Endothelial cell of umbilical vein (primary cell): Measurements from ENCODE around the gene BBC3. TPM values are rescaled to one million over a fixed set of nuclear protein-coding genes. Genes with fewer than 3 reads are reported as not detected.

Experiments
- BruUV-seq: library from RNA; stranded (reverse); fragments of 400-500 nt; replicated peaks from 2 replicates; lab custom pipeline; 2021; lab: Mats Ljungman, UMichigan
- CTCF ChIA-PET: fragments of 300-600, 350-600 bp; sonication (Branson Sonifier 250); formaldehyde crosslinking; loops from one replicate; lab custom pipeline; 2021; ENCODE audit warnings: antibody characterized with exemption, inconsistent platforms; lab: Charles Lee
- POLR2A ChIA-PET: fragments of 300-600, 350-600 bp; sonication (Branson Sonifier 250); formaldehyde crosslinking; loops from one replicate; lab custom pipeline; 2021; ENCODE audit warnings: antibody characterized with exemption, inconsistent platforms; lab: Charles Lee
- DNase-seq: peaks from one replicate; pipeline ENCODE4 v3.0.0-alpha.2; 2011; ENCODE audit warnings: low read depth, low spot score
- FAIRE-seq: peaks from 2 replicates; lab custom pipeline; 2011; peaks lifted over from hg19 to GRCh38; lab: Jason Lieb, UNC
- H2AFZ ChIP-seq: 2 replicates; pipeline ENCODE4 v1.6.0; 2012; ENCODE audit warnings: low read depth, low read length, control low read depth, inconsistent platforms
- H3K27ac ChIP-seq: 2 replicates; pipeline ENCODE4 v1.5.1; 2011; ENCODE audit warnings: low read depth, mild to moderate bottlenecking, control low read depth, low read length, moderate library complexity; ENCODE audit not compliant: insufficient read depth
- H3K27me3 ChIP-seq, 2 experiments: 2 replicates each; pipeline versions ENCODE4 v1.6.0 to v1.6.1; 2011; ENCODE audit warnings: low read length in 2 of 2, mixed read lengths in 1 of 2; ENCODE audit not compliant: control insufficient read depth in 2 of 2, insufficient read depth in 2 of 2
- H3K36me3 ChIP-seq, 2 experiments: 2 replicates in 1 of 2; 3 replicates in 1 of 2; pipeline ENCODE4 v1.5.1; 2011; ENCODE audit warnings: low read length in 2 of 2, mild to moderate bottlenecking in 1 of 2, moderate library complexity in 1 of 2; ENCODE audit not compliant: control insufficient read depth in 2 of 2, insufficient read depth in 2 of 2; ENCODE audit errors: extremely low read depth in 1 of 2
- H3K4me1 ChIP-seq: 3 replicates; pipeline ENCODE4 v1.5.1; 2011; ENCODE audit warnings: mild to moderate bottlenecking, low read length; ENCODE audit not compliant: control insufficient read depth, insufficient read depth; ENCODE audit errors: extremely low read depth
- H3K4me2 ChIP-seq: 2 replicates; pipeline ENCODE4 v1.6.1; 2011; ENCODE audit warnings: low read length, control low read depth, mixed read lengths; ENCODE audit not compliant: insufficient read depth
- H3K4me3 ChIP-seq, 3 experiments: fragments of 200-600 bp in 1 of 3; sonication (generic), shearing (Covaris generic) in 1 of 3; replicated peaks in 1 of 3; 2 replicates each; pipeline ENCODE4 v1.5.1; 2011 to 2016; ENCODE audit warnings: control low read depth in 3 of 3, low read length in 3 of 3, mild to moderate bottlenecking in 2 of 3, inconsistent platforms in 1 of 3, low read depth in 1 of 3, moderate library complexity in 1 of 3; ENCODE audit not compliant: insufficient read depth in 1 of 3
- H3K79me2 ChIP-seq: 2 replicates; pipeline ENCODE4 v1.6.0; 2012; ENCODE audit warnings: low read length, inconsistent platforms; ENCODE audit not compliant: control insufficient read depth, insufficient read depth
- H3K9ac ChIP-seq: replicated peaks from 2 replicates; pipeline ENCODE3; 2011; ENCODE audit warnings: low read length, control low read depth; ENCODE audit not compliant: insufficient read depth; ENCODE audit errors: extremely low read depth
- H3K9me1 ChIP-seq: replicated peaks from 3 replicates; pipeline ENCODE4 v1.6.0; 2011; ENCODE audit warnings: mild to moderate bottlenecking, low read length; ENCODE audit not compliant: control insufficient read depth, insufficient read depth; ENCODE audit errors: extremely low read depth
- H3K9me3 ChIP-seq: replicated peaks from 2 replicates; pipeline ENCODE4 v1.5.1; 2012; ENCODE audit warnings: low read length, inconsistent platforms; ENCODE audit not compliant: control insufficient read depth, insufficient read depth
- H4K20me1 ChIP-seq: replicated peaks from 2 replicates; pipeline ENCODE3; 2011; ENCODE audit warnings: mild to moderate bottlenecking, low read length; ENCODE audit not compliant: control insufficient read depth, insufficient read depth; ENCODE audit errors: extremely low read depth
- EZH2 ChIP-seq: IDR thresholded peaks from 2 replicates; pipeline ENCODE4 v1.6.1; 2012; ENCODE audit warnings: borderline replicate concordance, low read depth, mild to moderate bottlenecking, moderate library complexity, low read length, inconsistent platforms; ENCODE audit not compliant: severe bottlenecking
- FOS ChIP-seq: IDR thresholded peaks from 2 replicates; pipeline ENCODE4 v1.6.1; 2011; ENCODE audit warnings: mild to moderate bottlenecking, low read length, moderate library complexity, borderline replicate concordance; ENCODE audit not compliant: insufficient read depth
- GATA2 ChIP-seq: IDR thresholded peaks from 2 replicates; pipeline ENCODE4 v1.7.0; 2011; ENCODE audit warnings: low read depth, mild to moderate bottlenecking, moderate library complexity, mixed read lengths, low read length; ENCODE audit not compliant: insufficient read length, insufficient read depth
- JUN ChIP-seq: IDR thresholded peaks from 2 replicates; pipeline ENCODE4 v1.6.1; 2011; ENCODE audit warnings: borderline replicate concordance, low read depth; ENCODE audit not compliant: insufficient read length, insufficient read depth
- MYC ChIP-seq: IDR thresholded peaks from one replicate; pipeline ENCODE4 v1.6.1; 2011; ENCODE audit warnings: mild to moderate bottlenecking, low read depth, low read length
- POLR2A ChIP-seq: IDR thresholded peaks from 2 replicates; pipeline ENCODE4 v1.6.1; 2012; ENCODE audit warnings: low read depth, mild to moderate bottlenecking, control low read depth, low read length
- POLR2AphosphoS5 ChIP-seq: IDR thresholded peaks from 2 replicates; pipeline ENCODE4 v1.6.1; 2012; ENCODE audit warnings: low read depth, mild to moderate bottlenecking, control low read depth, low read length, moderate library complexity; ENCODE audit not compliant: insufficient read depth
- dilution Hi-C: fragments of 300-500 bp; cut with MboI; formaldehyde crosslinking; loops from one replicate; pipeline ENCODE4 v1.15.0; 2019; ENCODE audit warnings: low sequenced_read_pairs; ENCODE audit not compliant: extremely low pct_ligation_motif_present
- intact Hi-C: fragments of 100-400 bp; cut with micrococcal nuclease; formaldehyde crosslinking; loops from one replicate; pipeline ENCODE4 v1.10.0; 2022
- polyA plus RNA-seq, 4 experiments: library from polyadenylated mRNA; depleted of rRNA in 3 of 4; stranded (reverse) in 3 of 4; unstranded in 1 of 4; fragments of >200 nt; gene quantifications; 2 replicates each; pipeline versions ENCODE4 v1.2.1 to v1.2.3, GENCODE V29; 2011 to 2012; ENCODE audit warnings: missing spikeins in 1 of 4
- total RNA-seq: library from RNA; stranded (reverse); gene quantifications from 2 replicates; pipeline ENCODE4 v1.2.3, GENCODE V29; 2021
- TF ChIP-seq, protein P1 (sequence below), 2 donors: IDR thresholded peaks; 1 replicate in 1 of 2; 2 replicates in 1 of 2; pipeline ENCODE4 v1.5.1; 2011; ENCODE audit warnings: low read length in 2 of 2, mild to moderate bottlenecking in 2 of 2, moderate library complexity in 2 of 2, control low read depth in 1 of 2, inconsistent platforms in 1 of 2, low read depth in 1 of 2; ENCODE audit not compliant: insufficient read depth in 1 of 2; ENCODE audit errors: extremely low read depth in 1 of 2
- TF ChIP-seq, protein P2 (sequence below): IDR thresholded peaks from 2 replicates; pipeline ENCODE4 v1.6.1; 2011; ENCODE audit not compliant: insufficient read depth, insufficient read length

Gene BBC3
- total and polyA plus RNA-seq, 2 donors (not counting 3 experiments of a cell fraction or from before 2014, with no cell fraction given): 11.3 to 35.7 TPM

DNA sequence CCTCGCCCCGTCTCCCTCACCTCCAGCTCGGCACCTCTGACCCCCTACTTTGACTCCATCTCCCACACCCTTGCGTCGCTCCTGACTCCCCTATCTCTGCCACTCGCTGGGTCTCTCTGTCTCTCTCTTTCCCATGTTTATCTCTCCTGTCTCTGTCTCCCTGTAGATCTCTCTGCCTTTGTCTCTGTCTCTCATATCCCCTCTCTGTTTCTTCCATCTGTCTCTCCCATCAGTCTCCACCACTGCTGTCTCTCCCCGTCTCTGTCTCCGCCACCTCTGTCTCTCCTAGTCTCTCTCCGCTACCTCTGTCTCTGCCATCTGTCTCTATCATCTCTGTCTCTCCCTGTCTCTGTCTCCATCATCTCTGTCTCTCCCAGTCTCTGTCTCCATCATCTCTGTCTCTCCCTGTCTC is 12.4 kb upstream of the BBC3 start:
- BruUV-seq: TSS peak; percentile 59
- H3K9me1 ChIP-seq: no peaks in the 10 kb centered on the region
- TF ChIP-seq JUN (no peak), FOS (no peak), MYC (no peak), POLR2A (no peak), EZH2 (no peak), POLR2AphosphoS5 (no peak), GATA2 (no peak)
- TF ChIP-seq, protein P1, sequence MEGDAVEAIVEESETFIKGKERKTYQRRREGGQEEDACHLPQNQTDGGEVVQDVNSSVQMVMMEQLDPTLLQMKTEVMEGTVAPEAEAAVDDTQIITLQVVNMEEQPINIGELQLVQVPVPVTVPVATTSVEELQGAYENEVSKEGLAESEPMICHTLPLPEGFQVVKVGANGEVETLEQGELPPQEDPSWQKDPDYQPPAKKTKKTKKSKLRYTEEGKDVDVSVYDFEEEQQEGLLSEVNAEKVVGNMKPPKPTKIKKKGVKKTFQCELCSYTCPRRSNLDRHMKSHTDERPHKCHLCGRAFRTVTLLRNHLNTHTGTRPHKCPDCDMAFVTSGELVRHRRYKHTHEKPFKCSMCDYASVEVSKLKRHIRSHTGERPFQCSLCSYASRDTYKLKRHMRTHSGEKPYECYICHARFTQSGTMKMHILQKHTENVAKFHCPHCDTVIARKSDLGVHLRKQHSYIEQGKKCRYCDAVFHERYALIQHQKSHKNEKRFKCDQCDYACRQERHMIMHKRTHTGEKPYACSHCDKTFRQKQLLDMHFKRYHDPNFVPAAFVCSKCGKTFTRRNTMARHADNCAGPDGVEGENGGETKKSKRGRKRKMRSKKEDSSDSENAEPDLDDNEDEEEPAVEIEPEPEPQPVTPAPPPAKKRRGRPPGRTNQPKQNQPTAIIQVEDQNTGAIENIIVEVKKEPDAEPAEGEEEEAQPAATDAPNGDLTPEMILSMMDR (IDR thresholded peaks at IDR 0.05; ENCODE audit: extremely low read depth in 1 of 2, insufficient read depth in 1 of 2, low read depth in 1 of 2, low read length in 2 of 2): no peak
- TF ChIP-seq, protein P2, sequence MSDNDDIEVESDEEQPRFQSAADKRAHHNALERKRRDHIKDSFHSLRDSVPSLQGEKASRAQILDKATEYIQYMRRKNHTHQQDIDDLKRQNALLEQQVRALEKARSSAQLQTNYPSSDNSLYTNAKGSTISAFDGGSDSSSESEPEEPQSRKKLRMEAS: no peak
- peak overlapping the region; percentile 74 for H2AFZ ChIP-seq
- no peaks in the 10 kb centered on the region for H3K27me3 ChIP-seq
- ChIA-PET POLR2A (interaction anchor here (1.0 to 1.8 kb wide), 4 partner anchors 13 to 86 kb away, joined by 6 to 9 read pairs (median 8); partner anchors contain the start of gene CCDC9), CTCF (interaction anchor here (0.6 to 8.3 kb wide), 12 partner anchors 9 to 115 kb away, joined by 3 to 533 read pairs (median 6); partner anchors contain the start of gene CCDC9)
- intact Hi-C loops: loop anchor here (5.0 kb wide), 2 partner anchors 206 to 386 kb away; no protein-coding TSS in a partner anchor
- DNase-seq (peak; percentile 37), FAIRE-seq (no peak)
- H3K4me3 ChIP-seq: no peak overlapping the region
- H3K4me1 ChIP-seq: peaks cover 21% of the 10 kb centered on the region
- peak overlapping the region; percentile 41 for H3K9ac ChIP-seq
- no peaks in the 10 kb centered on the region for H4K20me1 ChIP-seq
- peak overlapping the region; percentile 79 for H3K4me2 ChIP-seq
- no peaks in the 10 kb centered on the region for H3K9me3 ChIP-seq
- no peaks in the 10 kb centered on the region for H3K36me3 ChIP-seq
- no peaks in the 10 kb centered on the region for H3K79me2 ChIP-seq
- dilution Hi-C loops: no loop called here
- H3K27ac ChIP-seq: peak overlapping the region; percentile 49
